Urinary bladder (tissue), 4 donors: ENCODE measurements around the gene DDX11. TPM values are rescaled to one million over a fixed set of nuclear protein-coding genes. Genes with fewer than 3 reads are reported as not detected.
"Not testable (repeated sequence)": the region's sequence is repeated elsewhere in the genome, so short reads cannot be mapped to it uniquely, and the experiment has no call there.

Experiments
- DNase-seq: peaks from one replicate; pipeline ENCODE4 v3.0.0-alpha.2; 2015; ENCODE audit errors: extremely low spot score
- H3K27ac ChIP-seq: one replicate; pipeline ENCODE4 v1.5.1; 2013; ENCODE audit warnings: low read depth, mild to moderate bottlenecking, moderate library complexity
- H3K36me3 ChIP-seq: one replicate; pipeline ENCODE4 v1.6.1; 2013; ENCODE audit warnings: mild to moderate bottlenecking, moderate library complexity; ENCODE audit not compliant: insufficient read depth
- H3K4me1 ChIP-seq: one replicate; pipeline ENCODE4 v1.6.1; 2013; ENCODE audit warnings: mild to moderate bottlenecking, moderate library complexity; ENCODE audit not compliant: insufficient read depth
- H3K4me3 ChIP-seq: one replicate; pipeline ENCODE4 v1.5.1; 2013; ENCODE audit warnings: low read depth, low read length
- WGBS: extraction: QIAGEN DNeasy Blood & Tissue Kit; methylation state at CpG from one replicate; pipeline ENCODE4 v1.1.7; 2013; 5-methylcytosine and 5-hydroxymethylcytosine counted together
- polyA plus RNA-seq: library from polyadenylated mRNA; stranded (reverse); fragments of 200-250 nt; gene quantifications from one replicate; pipeline ENCODE4 v1.2.3, GENCODE V29; 2013
- small RNA-seq: library from RNA; depleted of rRNA; stranded (forward); fragments of <200 nt; gene quantifications from one replicate; pipeline ENCODE3, GENCODE V24; 2014
- total RNA-seq: library from RNA; depleted of rRNA; stranded (reverse); fragments of >200 nt; gene quantifications from one replicate; pipeline ENCODE4 v1.2.3, GENCODE V29; 2014
- donor health status: healthy with polysubstance abuse.
- donor health status: healthy.

Gene DDX11
- total and polyA plus RNA-seq, 2 donors = 13.3 to 29.9 TPM

DNA sequence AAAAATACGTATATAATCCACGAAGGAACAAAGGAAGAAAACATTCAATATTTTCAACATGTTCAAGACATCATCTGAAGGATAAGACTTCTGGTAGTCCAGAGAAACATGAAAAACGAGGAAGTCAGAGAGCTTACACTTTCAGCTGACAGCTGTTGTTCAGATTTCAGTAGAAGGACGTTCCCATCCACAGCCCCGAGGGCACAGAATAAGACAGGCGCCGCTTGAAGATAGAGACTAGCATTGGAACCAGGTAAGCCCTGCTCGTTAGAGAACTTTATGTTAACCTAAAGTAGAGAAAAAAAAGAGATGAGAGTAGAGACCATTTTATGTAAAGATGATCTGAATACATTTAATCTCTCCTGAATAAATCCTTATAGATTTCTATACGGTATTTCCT lies 71.1 kb downstream of the DDX11 start:
- DNase-seq, H3K4me3 ChIP-seq, H3K4me1 ChIP-seq, H3K27ac ChIP-seq, H3K36me3 ChIP-seq: not testable (repeated sequence)
- WGBS = 50% methylated on average over 9 of the region's 9 CpGs

DNA sequence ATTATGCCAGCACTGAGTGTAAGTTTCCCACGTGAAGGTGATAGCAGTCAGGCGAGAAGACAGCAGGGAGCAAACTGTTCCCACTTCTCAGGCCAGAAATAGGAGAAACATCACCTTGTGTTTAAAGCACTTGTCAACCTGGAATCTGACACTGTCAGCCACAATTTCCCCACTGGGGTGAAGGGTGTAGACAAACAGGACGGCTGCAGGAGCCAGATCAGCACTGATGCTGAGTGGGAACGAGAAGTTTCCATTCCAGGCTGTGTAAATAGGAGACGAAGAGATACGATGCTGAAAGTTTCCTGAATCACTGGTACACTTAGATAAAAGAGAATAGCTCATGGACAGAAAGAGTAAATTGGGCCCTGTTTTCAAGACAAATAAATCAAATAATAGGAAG lies 71.6 kb downstream of the DDX11 start:
- DNase-seq, H3K36me3 ChIP-seq, H3K4me1 ChIP-seq, H3K4me3 ChIP-seq, H3K27ac ChIP-seq: not testable (repeated sequence)
- 28% methylated on average over 4 of the region's 6 CpGs for WGBS

DNA sequence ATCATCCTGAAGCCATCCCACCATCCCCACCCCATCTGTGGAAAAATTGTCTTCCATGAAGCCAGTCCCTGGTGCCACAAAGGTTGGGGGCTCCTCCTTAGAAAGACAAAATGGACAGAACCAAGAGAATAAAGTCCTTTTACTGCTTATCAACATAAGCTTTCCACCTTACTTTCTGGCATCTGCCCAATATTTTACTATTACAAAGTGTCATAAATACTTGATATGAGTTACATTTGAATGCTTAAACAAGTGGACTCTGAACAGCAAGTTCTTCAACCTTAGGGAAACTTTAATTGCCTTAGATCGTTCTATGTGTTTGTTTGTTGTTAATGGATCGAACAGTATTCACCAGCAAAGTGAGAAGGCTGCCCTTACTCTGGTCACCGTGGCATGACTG lies 73.8 kb downstream of the DDX11 start:
- H3K4me3 ChIP-seq, H3K4me1 ChIP-seq, DNase-seq, H3K27ac ChIP-seq, H3K36me3 ChIP-seq: not testable (repeated sequence)
- WGBS = 94% methylated on average over 2 of the region's 3 CpGs

DNA sequence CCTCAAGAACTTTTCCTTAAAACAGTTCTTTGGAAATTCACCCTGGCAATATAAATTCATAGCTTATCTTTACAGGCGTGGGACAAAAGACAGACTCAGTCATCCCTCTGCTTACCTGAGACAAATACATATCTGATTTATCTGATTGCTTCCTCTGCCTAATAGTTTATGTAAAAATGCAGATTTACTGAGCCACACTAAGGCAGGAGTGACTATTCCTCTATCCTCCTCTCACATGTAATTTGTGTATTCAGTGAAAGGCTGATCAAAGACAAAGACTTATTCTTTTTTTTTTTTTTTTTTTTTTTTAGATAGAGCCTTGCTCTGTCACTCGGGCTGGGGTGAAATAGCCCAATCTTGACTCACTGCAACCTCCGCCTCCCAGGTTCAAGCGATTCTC lies 77.1 kb downstream of the DDX11 start:
- not testable (repeated sequence) for H3K27ac ChIP-seq, H3K4me3 ChIP-seq, H3K4me1 ChIP-seq, DNase-seq, H3K36me3 ChIP-seq
- 69% methylated on average over 4 of the region's 4 CpGs for WGBS

Small RNA genes within 50 kb of the gene (small RNA-seq; reads per million reads assigned to genes)
- gene RF00072 = not detected

Other genes starting within 250 kb of the DDX11 start
- gene TSPAN11, start 147.1 kb upstream of the DDX11 start, total RNA-seq = 18.3 TPM
- gene TSPAN11, start 147.1 kb upstream of the DDX11 start, polyA plus RNA-seq = 4.1 TPM